Heart left ventricle (tissue), 13 donors: ENCODE data around the gene B4GALT1.

Source experiments
- CTCF ChIP-seq, 12 donors: fragments of 200-600 bp; sonication (generic) in 4 of 12; IDR thresholded peaks; one replicate each; pipeline versions ENCODE4 v1.5.0 to v1.8.0; 2018 to 2022; ENCODE audit warnings: antibody characterized with exemption in 12 of 12, mild to moderate bottlenecking in 5 of 12
- POLR2A ChIP-seq, 2 donors: fragments of 450-650 bp; IDR thresholded peaks; one replicate each; pipeline ENCODE4 v1.6.1; 2017; ENCODE audit warnings: antibody characterized with exemption in 2 of 2, mild to moderate bottlenecking in 2 of 2, moderate library complexity in 2 of 2
- donor health status: ischemic (EF 13 %, LVEDD 7.1; RV severe dilation, severe dysfunction).
- donor health status: DM: no; HTN: yes; CAD: no.
- donor health status: DM: no; HTN: no; CAD: no.
- donor health status: ischemic (EF 25% LVEDD 6.9; RV normal size, moderate dysfunction).
- donor health status: ischemic (EF 25% LVEDD 5.7; RV mildly dilated, moderate dysfunction).
- donor health status: ischemic (EF 35%, LVEDD 5.7; RV mildly dilated, moderate dysfunction).
- donor health status: nonischemic (EF 11% LVEDD 7.7; RV severe dilation, severe dysfunction).
- donor health status: DM: yes; HTN: yes; CAD: no.
- donor health status: PGD.
- donor health status: ischemic (EF 29% LVEDD 5.4; RV normal size, mild dysfunction).
- donor health status: nonischemic (EF 23%, LVEDD 6.1; RV moderate dilation, normal function).

GRCh38 chr9:33102551-33103210, 64.5 kb downstream of the B4GALT1 start:
- TF ChIP-seq CTCF (IDR thresholded peaks at IDR 0.05) (no peak), POLR2A (IDR thresholded peaks at IDR 0.05) (no peak)
